ENCODE results near the gene PLCH2. TPM values are rescaled to one million over a fixed set of nuclear protein-coding genes. Genes with fewer than 3 reads are reported as not detected.

The PLCH2 gene
- total RNA-seq, 1 donor from 2014 or later, result 3.8 TPM

GRCh38 chr1:2446394-2446793 is 29.7 kb upstream of the PLCH2 start:
- intact Hi-C loops (cut with DNase I), result no loop called here
- TF ChIP-seq, protein P1, sequence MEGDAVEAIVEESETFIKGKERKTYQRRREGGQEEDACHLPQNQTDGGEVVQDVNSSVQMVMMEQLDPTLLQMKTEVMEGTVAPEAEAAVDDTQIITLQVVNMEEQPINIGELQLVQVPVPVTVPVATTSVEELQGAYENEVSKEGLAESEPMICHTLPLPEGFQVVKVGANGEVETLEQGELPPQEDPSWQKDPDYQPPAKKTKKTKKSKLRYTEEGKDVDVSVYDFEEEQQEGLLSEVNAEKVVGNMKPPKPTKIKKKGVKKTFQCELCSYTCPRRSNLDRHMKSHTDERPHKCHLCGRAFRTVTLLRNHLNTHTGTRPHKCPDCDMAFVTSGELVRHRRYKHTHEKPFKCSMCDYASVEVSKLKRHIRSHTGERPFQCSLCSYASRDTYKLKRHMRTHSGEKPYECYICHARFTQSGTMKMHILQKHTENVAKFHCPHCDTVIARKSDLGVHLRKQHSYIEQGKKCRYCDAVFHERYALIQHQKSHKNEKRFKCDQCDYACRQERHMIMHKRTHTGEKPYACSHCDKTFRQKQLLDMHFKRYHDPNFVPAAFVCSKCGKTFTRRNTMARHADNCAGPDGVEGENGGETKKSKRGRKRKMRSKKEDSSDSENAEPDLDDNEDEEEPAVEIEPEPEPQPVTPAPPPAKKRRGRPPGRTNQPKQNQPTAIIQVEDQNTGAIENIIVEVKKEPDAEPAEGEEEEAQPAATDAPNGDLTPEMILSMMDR (IDR thresholded peaks at IDR 0.05), result no peak
- ATAC-seq (no peak), DNase-seq (no peak)
- Histone ChIP-seq H3K27me3 (ENCODE audit: low read depth) (peaks cover 58% of the 10 kb centered on the region), H3K9me3 (no peaks in the 10 kb centered on the region), H3K4me3 (no peak overlapping the region), H3K36me3 (no peaks in the 10 kb centered on the region), H3K27ac (no peak overlapping the region), H3K4me1 (no peaks in the 10 kb centered on the region)

DNA sequence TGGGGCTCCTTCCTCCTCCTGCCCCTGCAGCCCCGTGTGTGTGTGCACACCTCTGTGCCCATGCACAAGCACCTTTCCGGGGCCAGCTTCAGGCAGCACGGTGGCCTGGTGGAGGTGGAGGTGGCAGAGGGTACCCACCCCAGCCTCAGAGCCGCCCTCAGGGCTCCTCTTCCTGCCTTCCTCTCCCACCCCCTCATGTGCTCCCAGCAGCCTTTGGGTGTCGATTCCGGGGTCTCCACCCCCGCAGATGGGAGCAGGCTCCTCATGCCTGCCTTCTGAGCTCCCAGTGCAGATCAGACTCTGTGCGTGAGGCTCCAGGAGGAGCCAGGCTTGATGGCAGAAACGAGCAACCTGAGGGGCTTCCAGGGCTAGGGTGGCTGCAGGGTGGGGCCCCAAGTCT is 29.2 kb upstream of the PLCH2 start:
- DNase-seq (no peak), ATAC-seq (no peak)
- TF ChIP-seq, protein P1 (IDR thresholded peaks at IDR 0.05), result no peak
- no peaks in the 10 kb centered on the region for H3K36me3 ChIP-seq
- no peaks in the 10 kb centered on the region for H3K4me1 ChIP-seq
- H3K27me3 ChIP-seq (ENCODE audit: low read depth), result peaks cover 56% of the 10 kb centered on the region
- no peaks in the 10 kb centered on the region for H3K9me3 ChIP-seq
- no peak overlapping the region for H3K27ac ChIP-seq
- intact Hi-C loops (cut with DNase I), result no loop called here
- H3K4me3 ChIP-seq, result no peak overlapping the region

DNA sequence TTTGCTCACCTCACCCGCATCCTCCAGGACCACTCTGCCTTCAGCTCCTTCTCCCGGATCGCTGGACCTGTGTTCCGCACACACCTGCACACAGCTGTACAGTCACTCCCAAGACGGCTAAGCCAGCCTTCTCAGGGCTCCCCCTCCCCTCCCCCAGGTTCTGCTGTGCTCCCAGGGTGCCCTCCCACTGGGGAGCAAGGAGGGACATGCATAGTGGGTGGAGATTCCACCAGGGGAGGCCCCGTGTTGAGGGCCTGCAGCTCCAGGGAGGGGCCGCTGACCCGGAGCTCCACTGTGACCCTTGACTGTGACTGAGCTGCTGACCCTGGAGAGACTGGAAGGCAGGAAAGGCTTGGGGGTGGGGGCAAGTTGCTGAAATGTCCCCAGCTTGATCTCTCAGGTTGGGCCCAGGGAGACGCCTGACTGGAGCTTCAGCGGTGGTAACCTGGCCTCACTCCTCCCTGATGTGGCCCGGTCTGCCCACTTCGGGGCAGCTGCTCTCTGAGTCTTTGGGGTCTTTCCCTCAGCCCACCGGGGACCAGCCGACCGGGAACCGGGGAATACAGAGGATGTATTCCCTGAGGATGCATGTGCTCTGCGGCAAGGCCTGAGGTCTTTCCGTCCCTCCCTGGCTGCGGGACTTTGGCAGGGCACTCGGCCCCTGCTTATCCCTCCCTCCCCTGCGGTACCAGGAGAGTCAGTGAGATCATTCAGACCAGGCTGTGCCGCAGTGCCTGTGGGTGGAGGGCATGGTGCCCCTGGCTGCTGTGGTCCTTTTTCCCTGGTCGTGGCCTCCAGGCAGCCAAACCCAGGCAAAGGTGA is 28.6 kb upstream of the PLCH2 start:
- DNase-seq (no peak), ATAC-seq (no peak)
- Histone ChIP-seq H3K36me3 (no peaks in the 10 kb centered on the region), H3K4me1 (no peaks in the 10 kb centered on the region), H3K27ac (no peak overlapping the region), H3K27me3 (ENCODE audit: low read depth) (peaks cover 56% of the 10 kb centered on the region), H3K4me3 (no peak overlapping the region), H3K9me3 (no peaks in the 10 kb centered on the region)
- intact Hi-C loops (cut with DNase I), result no loop called here
- TF ChIP-seq, protein P1 (IDR thresholded peaks at IDR 0.05), result no peak

GRCh38 chr1:2448098-2448445 is 28.0 kb upstream of the PLCH2 start:
- Histone ChIP-seq H3K4me1 (no peaks in the 10 kb centered on the region), H3K27me3 (ENCODE audit: low read depth) (peaks cover 56% of the 10 kb centered on the region), H3K27ac (no peak overlapping the region), H3K4me3 (no peak overlapping the region), H3K36me3 (no peaks in the 10 kb centered on the region), H3K9me3 (no peaks in the 10 kb centered on the region)
- ATAC-seq (no peak), DNase-seq (no peak)
- TF ChIP-seq, protein P1 (IDR thresholded peaks at IDR 0.05), result no peak
- intact Hi-C loops (cut with DNase I), result no loop called here

DNA sequence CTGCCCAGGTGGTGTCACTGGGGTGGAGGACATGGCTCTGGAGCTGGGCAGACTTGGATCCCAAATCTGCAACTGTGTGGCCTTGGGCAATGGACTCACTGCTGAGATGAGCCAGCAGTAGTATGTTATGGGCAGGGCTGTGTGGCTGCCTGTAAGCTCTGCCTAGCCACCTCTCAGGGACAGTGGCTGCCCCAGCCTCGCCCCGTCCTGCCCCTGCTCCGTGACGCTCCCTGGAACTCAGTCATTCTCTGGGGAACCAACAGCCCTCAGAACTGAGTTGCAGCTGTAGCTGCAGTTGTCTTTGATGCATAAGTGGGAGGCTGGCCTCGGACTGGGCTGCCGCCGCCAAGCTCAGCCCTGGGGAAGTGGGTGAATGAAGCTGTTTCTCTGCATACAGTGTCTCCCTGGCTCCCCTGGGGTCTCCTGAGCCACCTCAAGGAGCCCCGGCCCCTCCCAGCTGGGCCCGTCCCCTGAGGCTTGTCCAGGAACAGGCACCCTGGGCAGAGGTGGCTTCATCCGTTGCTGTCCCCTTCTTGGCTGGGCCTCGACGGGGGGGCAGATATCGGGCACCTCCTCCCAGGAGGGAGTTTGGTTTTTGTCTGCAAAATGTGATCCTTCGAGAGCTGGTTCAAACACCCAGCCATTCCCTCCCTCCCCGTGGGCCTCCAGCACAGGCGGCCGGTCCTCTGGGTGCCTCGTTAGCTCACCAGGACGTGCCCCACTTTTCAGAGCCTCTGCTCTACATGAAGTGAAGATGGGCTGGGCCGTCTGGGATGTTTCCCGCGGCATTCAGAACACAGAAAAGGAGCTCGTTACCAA is 26.2 kb upstream of the PLCH2 start:
- ATAC-seq (no peak), DNase-seq (no peak)
- Histone ChIP-seq H3K4me3 (no peak overlapping the region), H3K4me1 (no peaks in the 10 kb centered on the region), H3K27me3 (ENCODE audit: low read depth) (peaks cover 60% of the 10 kb centered on the region), H3K9me3 (no peaks in the 10 kb centered on the region), H3K36me3 (no peaks in the 10 kb centered on the region), H3K27ac (no peak overlapping the region)
- TF ChIP-seq, protein P1 (IDR thresholded peaks at IDR 0.05), result no peak
- intact Hi-C loops (cut with DNase I), result no loop called here
